Activated CD4-positive, alpha-beta T cell treated with anti-CD3 and anti-CD28 coated beads, Interleukin-2, Interleukin-4, amounts not matched to agents 100 ng/mL and 50 ng/mL, durations not matched to agents 16 hours and 8 hours (primary cell): ENCODE measurements around the gene TIAM2.
A peak's percentile ranks its signal among the peaks of the same experiment; 100 is the strongest.
"Not testable (repeated sequence)": the region's sequence is repeated elsewhere in the genome, so short reads cannot be mapped to it uniquely, and the experiment has no call there.

Experiments used
- DNase-seq: peaks from one replicate; pipeline ENCODE4 v3.0.0-alpha.2; 2020; ENCODE audit warnings: low spot score

TIAM2 gene

DNA sequence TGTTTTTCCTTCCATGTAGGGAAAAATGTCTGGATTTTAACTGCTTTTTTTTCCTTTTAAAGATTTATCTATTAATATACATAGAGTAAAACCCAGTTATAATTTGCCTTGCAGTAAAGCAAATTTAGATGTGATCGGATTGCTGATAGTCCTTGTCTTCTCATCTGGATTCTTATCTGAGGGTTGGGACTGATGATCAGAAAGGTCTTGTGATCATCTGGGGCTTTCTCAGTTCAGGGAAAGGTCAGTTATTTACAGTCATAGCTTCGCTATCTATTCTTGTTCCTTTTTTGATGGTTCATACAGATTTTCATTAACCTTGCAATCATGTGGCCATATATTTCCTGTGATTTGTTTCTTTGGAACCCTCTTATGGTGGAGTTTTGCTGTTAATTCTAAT lies 204.9 kb downstream of the TIAM2 start:
- DNase-seq: no peak

GRCh38 chr6:155201461-155202226 lies 206.5 kb downstream of the TIAM2 start:
- no peak for DNase-seq

- DNase-seq: no peak
Measured at GRCh38 chr6:155207223-155207622, 212.1 kb downstream of the TIAM2 start.

GRCh38 chr6:155212106-155212505 lies 217.0 kb downstream of the TIAM2 start:
- no peak for DNase-seq

DNA sequence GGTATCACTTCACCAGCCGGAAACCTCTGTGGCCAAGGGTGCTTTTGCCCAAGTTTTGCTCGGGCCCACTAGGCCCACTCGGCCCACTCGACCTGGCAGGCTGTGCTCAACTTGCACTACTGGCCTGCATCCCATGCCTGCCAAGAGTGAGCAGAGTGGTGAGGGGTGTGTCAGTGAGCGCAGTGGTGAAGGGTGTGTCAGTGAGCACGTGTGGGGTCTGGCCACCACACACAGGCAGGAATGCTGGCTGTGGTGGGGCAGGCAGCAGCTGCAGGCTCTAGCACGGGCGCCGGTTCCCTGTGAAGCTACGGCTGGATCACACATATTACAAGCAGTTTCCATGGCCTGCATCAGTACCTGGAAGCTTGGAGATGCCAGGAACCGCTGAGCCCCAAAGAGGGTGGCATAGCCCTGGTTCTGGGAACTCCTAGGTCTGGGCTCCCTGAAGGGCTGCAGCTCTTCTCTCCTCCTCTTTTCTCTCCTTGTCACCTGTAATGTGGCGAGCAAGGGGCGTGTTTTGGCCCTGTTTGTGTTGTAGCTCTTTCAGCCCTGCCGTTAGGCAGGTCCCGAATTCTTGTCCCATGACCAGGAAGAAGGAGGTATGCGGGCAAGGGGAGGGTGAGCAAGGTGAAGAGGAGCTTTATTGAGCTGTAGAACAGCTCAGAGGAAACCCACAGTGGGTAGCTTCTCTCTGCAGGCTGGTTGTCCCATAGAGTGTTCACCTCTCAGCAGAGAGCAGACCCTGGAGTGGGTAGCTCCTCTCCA lies 217.7 kb downstream of the TIAM2 start:
- no peak for DNase-seq

- DNase-seq: no peak
Measured at GRCh38 chr6:155213611-155214372, 218.7 kb downstream of the TIAM2 start.

DNA sequence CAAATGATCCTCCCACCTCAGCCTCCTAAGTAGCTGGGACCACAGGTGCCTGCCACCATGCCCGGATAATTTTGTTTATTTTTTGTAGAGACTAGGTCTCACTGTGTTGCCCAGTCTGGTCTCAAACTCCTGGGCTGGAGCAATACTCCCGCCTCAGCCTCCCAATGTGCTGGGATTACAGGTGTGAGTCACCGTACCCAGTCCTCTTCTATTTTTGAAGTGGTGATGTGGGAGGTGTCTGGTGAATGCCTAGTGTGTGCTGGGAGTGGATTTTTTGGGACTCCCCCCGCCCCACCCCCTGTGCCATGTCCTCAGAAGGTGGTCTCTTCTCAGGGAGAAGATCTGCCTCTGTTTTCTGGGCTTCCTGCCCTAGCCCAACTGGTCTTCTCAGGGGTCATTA lies 220.8 kb downstream of the TIAM2 start:
- DNase-seq: no peak

GRCh38 chr6:155216312-155217046 lies 221.4 kb downstream of the TIAM2 start:
- no peak for DNase-seq

GRCh38 chr6:155218711-155219110 lies 223.6 kb downstream of the TIAM2 start:
- DNase-seq: not testable (repeated sequence)

DNA sequence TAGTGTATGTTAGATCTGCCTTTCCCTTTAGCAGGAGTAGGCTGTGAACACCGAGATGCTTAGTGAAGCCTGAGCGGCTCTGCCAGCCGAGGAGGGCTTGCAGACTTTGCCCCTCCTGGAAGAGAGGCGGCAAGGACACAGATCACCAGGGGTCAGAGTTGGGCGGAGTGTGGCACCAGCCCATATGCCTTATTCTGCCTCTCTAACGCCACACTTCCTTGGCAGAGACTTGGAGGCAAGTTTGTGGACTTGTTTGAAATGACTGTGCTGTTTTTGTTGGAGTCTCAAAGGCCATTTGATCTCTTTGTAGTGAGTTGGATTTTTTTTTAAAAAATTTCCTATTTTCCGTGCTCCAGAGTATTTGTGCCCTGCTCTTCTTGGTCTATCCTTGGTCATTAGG lies 224.2 kb downstream of the TIAM2 start:
- DNase-seq: no peak

DNA sequence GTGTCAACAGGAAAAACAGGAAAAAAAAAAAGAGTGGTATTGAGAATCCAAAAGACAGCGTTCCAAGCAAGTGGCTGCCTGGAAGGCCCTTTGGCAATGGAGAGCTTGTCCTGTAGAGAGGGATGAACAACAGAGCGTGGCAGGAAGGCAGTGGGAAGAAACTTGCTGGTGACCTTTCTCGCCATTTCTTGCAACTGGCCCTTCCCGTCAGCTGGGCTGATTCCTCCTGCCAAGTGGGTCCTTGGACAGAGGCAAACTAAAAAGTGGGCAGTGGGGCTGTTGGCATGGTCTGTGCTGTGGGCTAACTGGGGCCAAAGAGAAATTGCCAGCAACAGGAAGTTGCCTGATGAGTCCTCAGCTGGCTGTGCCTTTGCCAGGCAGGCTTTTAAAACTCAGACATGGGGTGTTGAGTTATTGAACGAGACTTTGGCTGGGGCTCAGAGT lies 224.8 kb downstream of the TIAM2 start:
- DNase-seq: no peak

DNA sequence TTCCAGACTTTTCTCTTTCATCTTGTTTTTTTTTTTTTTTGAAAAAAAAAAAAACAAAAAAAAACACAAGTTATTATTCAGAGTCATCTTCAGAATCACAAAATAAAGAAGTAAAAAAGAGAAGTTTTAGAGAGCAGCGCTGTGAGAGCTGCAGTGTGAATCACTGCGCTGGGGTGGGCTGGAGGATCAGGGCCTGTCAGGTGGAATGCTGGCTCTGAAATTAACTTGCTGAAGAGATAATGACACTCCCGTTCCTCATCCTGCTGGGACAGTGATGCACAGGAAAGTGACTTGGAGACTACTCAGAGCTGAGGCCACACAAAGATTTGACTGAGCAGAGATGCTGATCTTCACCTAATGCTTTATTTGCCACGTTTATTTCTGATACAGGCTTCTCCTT lies 226.0 kb downstream of the TIAM2 start:
- DNase-seq: no peak

GRCh38 chr6:155222506-155222905 lies 227.4 kb downstream of the TIAM2 start:
- DNase-seq: no peak

GRCh38 chr6:155223646-155224451 lies 228.7 kb downstream of the TIAM2 start:
- peak; percentile 93 for DNase-seq

- DNase-seq: peak; percentile 19
Measured at GRCh38 chr6:155224618-155225017, 229.5 kb downstream of the TIAM2 start.

DNA sequence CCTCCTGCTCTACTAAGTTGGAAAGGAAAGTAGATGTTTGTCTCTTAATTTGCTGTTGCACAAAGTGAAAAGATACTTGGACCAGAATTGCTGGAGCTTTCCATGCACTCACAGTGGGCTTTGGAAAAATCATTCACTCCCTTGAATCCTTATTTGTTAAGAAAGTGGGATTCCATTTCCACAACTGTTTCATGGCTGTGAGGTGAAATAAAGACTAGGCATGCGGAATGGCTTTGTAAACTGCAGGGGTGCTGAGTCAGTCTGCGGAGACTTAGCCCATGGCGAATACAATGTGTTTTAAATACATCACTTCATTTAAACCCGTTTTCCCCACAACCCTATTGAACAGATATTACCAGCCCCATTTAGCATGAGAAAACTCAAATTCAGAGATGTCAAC lies 231.9 kb downstream of the TIAM2 start:
- no peak for DNase-seq

DNA sequence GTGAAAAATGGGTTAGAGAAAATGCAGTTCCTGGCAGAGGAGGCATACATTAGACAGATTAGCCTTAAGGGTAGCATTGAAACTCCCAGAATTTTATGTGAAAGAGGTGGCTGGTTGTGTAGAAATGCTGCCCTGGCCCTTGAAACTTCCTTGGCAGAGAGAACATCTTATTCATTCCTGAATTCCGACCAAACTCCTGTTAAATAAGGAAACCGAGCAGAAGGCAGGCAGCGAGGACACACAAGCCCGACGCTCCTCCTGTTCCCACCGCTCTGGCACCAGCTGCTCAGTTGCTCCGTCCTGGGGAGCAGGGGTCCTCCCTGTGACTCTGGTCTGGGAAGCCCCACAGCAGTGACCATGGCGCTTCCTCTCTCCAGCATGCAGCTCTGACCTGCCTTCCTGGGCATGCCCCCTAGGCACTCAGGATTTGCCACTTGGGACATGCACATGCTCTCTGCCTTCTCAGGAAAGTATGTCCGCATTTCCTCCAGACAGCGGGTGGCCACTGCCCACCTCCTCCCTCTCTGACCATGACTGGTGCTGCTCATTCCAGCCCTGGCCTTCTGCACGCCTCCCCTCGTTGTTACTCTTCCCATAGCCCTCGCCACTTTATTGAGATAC lies 233.5 kb downstream of the TIAM2 start:
- DNase-seq: no peak

DNA sequence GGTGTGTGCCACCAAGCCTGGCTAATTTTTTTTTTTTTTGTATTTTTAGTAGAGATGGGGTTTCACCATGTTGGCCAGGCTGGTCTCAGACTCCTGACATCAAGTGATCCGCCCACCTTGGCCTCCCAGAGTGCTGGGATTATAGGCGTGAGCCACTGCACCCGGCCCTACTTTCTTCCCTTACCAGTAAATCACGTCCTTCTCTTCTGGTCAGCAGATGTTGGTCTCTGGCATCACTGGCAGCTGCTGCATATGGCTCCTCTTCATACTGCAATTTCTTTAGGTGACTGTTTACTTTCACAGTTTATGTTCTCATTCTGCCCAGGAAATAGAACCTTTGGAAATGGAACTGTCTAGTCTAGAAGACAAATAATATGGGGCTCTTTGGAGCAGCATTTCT lies 235.9 kb downstream of the TIAM2 start:
- not testable (repeated sequence) for DNase-seq

DNA sequence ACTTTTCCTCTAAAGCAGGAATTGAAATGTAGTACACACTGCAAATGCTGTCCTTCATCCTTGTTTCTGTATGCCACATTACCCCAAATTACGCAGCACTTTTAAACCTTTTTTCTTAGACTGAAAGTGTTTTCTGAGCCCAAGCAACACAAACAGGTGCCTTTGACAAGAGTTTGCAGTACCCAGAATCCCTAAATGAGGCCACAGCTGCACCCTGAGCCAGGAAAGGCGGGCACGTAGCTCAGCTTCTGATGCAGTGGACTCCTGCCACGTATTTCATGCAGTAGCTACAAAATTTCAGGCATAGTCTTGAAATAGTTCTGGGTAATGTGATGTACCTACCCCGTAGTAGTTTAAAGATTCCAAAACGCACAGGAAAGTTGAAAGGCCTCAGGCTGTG lies 237.7 kb downstream of the TIAM2 start:
- no peak for DNase-seq

GRCh38 chr6:155234167-155234566 lies 239.1 kb downstream of the TIAM2 start:
- DNase-seq: no peak

DNA sequence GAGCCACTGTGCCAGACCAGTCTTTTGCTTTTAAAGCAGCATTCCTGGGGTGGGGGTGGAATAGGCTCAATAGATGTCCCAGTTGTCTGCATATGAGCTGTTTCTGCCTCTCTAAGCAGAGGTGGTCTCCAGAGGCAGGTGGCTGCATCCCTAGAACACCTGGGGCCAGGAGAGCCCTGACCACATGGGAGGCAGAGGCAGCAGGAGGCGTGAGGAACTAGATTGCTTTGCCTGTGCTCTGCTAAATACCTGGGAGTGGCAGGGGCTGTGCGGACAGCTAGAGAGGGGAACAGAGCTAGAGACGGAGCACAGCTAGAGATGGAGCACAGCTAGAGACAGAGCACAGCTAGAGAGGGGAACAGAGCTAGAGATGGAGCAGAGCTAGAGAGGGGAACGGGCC lies 239.6 kb downstream of the TIAM2 start:
- DNase-seq: no peak
